LNCaP clone FGC (cell line): ENCODE results near the gene STAU1.
A peak's percentile ranks its signal among the peaks of the same experiment; 100 is the strongest.

Source experiments
- DNase-seq: peaks from one replicate; pipeline ENCODE4 v3.0.0-alpha.2; 2011; ENCODE audit warnings: low read depth
- H3K4me3 ChIP-seq: 2 replicates; pipeline ENCODE4 v1.5.1; 2011; ENCODE audit warnings: mild to moderate bottlenecking, low read depth, low read length, control low read depth
- TF ChIP-seq, protein P1 (sequence below): IDR thresholded peaks from 2 replicates; pipeline ENCODE4 v1.5.1; 2012; ENCODE audit warnings: mild to moderate bottlenecking; ENCODE audit not compliant: control insufficient read depth, insufficient read depth; ENCODE audit errors: extremely low read depth

The STAU1 gene, protein sequence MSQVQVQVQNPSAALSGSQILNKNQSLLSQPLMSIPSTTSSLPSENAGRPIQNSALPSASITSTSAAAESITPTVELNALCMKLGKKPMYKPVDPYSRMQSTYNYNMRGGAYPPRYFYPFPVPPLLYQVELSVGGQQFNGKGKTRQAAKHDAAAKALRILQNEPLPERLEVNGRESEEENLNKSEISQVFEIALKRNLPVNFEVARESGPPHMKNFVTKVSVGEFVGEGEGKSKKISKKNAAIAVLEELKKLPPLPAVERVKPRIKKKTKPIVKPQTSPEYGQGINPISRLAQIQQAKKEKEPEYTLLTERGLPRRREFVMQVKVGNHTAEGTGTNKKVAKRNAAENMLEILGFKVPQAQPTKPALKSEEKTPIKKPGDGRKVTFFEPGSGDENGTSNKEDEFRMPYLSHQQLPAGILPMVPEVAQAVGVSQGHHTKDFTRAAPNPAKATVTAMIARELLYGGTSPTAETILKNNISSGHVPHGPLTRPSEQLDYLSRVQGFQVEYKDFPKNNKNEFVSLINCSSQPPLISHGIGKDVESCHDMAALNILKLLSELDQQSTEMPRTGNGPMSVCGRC

GRCh38 chr20:49187851-49188641 lies at the start of gene STAU1:
Gene STAU1 (minus strand): TSS chr20:49188334. CDS start chr20:49166201, 22,133 bp downstream.
- H3K4me3 ChIP-seq, result peak within 1 kb of the TSS; percentile 77
- TF ChIP-seq, protein P1, sequence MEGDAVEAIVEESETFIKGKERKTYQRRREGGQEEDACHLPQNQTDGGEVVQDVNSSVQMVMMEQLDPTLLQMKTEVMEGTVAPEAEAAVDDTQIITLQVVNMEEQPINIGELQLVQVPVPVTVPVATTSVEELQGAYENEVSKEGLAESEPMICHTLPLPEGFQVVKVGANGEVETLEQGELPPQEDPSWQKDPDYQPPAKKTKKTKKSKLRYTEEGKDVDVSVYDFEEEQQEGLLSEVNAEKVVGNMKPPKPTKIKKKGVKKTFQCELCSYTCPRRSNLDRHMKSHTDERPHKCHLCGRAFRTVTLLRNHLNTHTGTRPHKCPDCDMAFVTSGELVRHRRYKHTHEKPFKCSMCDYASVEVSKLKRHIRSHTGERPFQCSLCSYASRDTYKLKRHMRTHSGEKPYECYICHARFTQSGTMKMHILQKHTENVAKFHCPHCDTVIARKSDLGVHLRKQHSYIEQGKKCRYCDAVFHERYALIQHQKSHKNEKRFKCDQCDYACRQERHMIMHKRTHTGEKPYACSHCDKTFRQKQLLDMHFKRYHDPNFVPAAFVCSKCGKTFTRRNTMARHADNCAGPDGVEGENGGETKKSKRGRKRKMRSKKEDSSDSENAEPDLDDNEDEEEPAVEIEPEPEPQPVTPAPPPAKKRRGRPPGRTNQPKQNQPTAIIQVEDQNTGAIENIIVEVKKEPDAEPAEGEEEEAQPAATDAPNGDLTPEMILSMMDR, result no peak
- peak; percentile 85 for DNase-seq

DNA sequence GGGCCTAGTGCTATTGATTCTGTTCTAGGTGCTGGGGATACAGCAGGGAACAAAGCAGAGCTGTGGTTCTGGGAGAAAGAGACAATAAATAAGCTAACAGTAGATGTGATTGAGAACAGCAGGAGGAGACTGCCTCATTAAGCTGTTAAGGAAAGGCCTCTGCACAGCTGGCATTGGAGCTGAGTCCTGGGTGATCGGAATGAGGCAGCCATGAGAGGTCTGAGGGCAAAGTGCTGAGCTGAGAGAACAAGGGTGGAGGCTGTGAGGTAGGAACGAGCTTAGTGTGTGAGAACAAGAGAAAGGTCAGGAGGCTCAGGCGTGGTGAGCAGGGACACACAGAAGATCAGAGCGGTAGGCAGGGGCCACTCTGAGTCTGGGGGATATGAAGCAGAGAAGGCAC lies 49.4 kb upstream of the STAU1 start:
- H3K4me3 ChIP-seq, result no peak overlapping the region
- TF ChIP-seq, protein P1, result no peak
- DNase-seq, result no peak

- TF ChIP-seq, protein P1, result no peak
- H3K4me3 ChIP-seq, result no peak overlapping the region
- no peak for DNase-seq
These were observed 48.2 kb upstream of the STAU1 start for GRCh38 chr20:49236301-49236700.

DNA sequence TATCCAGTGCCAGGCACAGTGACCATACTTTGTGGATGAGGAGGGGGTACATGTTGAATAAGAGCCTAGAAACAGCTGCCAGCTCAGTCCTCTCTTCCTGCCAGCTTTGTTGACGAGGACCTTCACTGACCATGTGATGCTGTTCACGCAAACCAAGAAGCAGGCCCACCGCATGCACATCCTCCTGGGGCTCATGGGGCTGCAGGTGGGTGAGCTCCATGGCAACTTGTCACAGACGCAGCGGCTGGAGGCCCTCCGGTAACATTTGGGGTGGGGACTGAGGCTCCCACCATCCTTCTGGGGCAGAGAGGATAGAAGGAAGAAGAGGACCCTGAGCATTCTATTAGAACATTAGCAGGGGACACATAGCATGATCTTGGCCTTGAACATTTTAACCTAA lies 46.7 kb upstream of the STAU1 start:
- TF ChIP-seq, protein P1, result no peak
- no peak overlapping the region for H3K4me3 ChIP-seq
- no peak for DNase-seq

DNA sequence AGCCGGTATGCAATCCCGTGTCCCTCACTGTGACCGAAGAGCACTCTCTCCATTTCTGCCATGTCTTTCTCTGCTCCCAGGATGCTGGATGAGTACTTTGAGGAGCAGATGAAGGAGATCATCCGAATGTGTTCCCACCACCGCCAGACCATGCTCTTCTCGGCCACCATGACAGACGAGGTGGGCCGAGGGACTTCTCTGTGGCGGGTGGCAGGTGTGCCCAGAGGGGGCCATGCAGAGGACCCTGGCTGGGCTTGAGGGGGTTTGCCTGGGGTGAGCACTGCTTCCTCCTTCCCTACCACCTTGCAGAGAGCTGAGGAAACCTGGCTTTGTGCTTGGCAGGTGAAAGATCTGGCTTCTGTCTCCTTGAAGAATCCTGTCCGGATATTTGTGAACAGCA lies 45.1 kb upstream of the STAU1 start:
- DNase-seq, result no peak
- TF ChIP-seq, protein P1, result no peak
- no peak overlapping the region for H3K4me3 ChIP-seq

DNA sequence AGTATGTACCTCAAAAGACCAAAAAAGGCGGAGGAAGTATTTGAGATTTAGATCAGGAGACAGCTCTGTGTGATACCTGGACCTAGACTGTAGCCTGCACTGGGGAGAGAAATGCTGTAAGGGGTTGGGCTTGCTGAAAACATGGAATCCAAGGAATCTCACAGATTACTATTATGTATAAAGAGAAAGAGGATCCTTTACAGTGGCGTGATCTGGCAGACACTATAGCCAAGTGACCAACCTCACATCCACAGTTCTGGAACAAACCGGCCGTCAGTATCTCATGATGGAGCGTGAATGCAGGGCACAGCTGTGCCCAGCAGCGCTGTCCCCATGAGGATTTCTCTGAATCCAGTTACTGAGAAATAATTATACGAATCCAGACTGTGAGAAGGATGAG lies 43.3 kb upstream of the STAU1 start:
- H3K4me3 ChIP-seq, result no peak overlapping the region
- no peak for DNase-seq
- TF ChIP-seq, protein P1, result no peak
